ENCODE data around the gene ING2. TPM values are rescaled to one million over a fixed set of nuclear protein-coding genes. Genes with fewer than 3 reads are reported as not detected.

Gene ING2
- total RNA-seq, 4 donors from 2014 or later = 8.1 to 19.3 (median 16.6) TPM

GRCh38 chr4:183540410-183541009, 35.7 kb downstream of the ING2 start:
- Histone ChIP-seq H3K4me3 (peak overlapping the region in 2 of 4 donors; percentile 9 to 25), H3K9me3 (peaks cover 0 to 13% (median 0%) of the 10 kb centered on the region in 3 donors), H3K27me3 (peaks cover 0 to 6% (median 0%) of the 10 kb centered on the region in 4 donors), H3K4me1 (peaks cover 0 to 31% (median 16%) of the 10 kb centered on the region in 3 donors), H3K36me3 (no peaks in the 10 kb centered on the region), H3K27ac (peak overlapping the region; percentile 21 to 68 (median 54))
- DNase-seq = no peak
- intact Hi-C loops (cut with DNase I) = no loop called here
- no peak for TF ChIP-seq POLR2A (IDR thresholded peaks at IDR 0.05)
- TF ChIP-seq CTCF (IDR thresholded peaks at IDR 0.05) = no peak
- 24 to 42% methylated on average over 13 of the region's 13 CpGs for WGBS, 2 donors

- TF ChIP-seq CTCF (IDR thresholded peaks at IDR 0.05) (no peak), POLR2A (IDR thresholded peaks at IDR 0.05) (no peak)
- Histone ChIP-seq H3K9me3 (peaks cover 0 to 13% (median 0%) of the 10 kb centered on the region in 3 donors), H3K36me3 (no peaks in the 10 kb centered on the region), H3K4me1 (peaks cover 0 to 31% (median 16%) of the 10 kb centered on the region in 3 donors), H3K4me3 (peak overlapping the region in 2 of 4 donors; percentile 9 to 25), H3K27ac (peak overlapping the region; percentile 21 to 75 (median 54)), H3K27me3 (peaks cover 0 to 6% (median 0%) of the 10 kb centered on the region in 4 donors)
- intact Hi-C loops (cut with DNase I) = no loop called here
- no peak for DNase-seq
- WGBS, 2 donors = 24 to 37% methylated on average over 13 of the region's 13 CpGs
These were observed 36.3 kb downstream of the ING2 start for GRCh38 chr4:183541010-183541751.

GRCh38 chr4:183541752-183542040, 36.8 kb downstream of the ING2 start:
- DNase-seq = no peak
- Histone ChIP-seq H3K27me3 (peaks cover 0 to 4% (median 0%) of the 10 kb centered on the region in 4 donors), H3K36me3 (no peaks in the 10 kb centered on the region), H3K27ac (peak overlapping the region; percentile 21 to 75 (median 46)), H3K4me1 (peaks cover 0 to 31% (median 16%) of the 10 kb centered on the region in 3 donors), H3K4me3 (no peak overlapping the region), H3K9me3 (peaks cover 0 to 13% (median 0%) of the 10 kb centered on the region in 3 donors)
- TF ChIP-seq POLR2A (IDR thresholded peaks at IDR 0.05) (no peak), CTCF (IDR thresholded peaks at IDR 0.05) (no peak)
- intact Hi-C loops (cut with DNase I) = no loop called here
- 64% methylated on average over 3 of the region's 3 CpGs; no CpG with 5 or more reads in 1 of the 2 donors for WGBS, 2 donors

- Histone ChIP-seq H3K36me3 (no peaks in the 10 kb centered on the region), H3K27ac (peak overlapping the region in 2 of 4 donors; percentile 42 to 49), H3K4me1 (peaks cover 0 to 31% (median 16%) of the 10 kb centered on the region in 3 donors), H3K4me3 (no peak overlapping the region), H3K9me3 (peaks cover 0 to 13% (median 0%) of the 10 kb centered on the region in 3 donors), H3K27me3 (no peaks in the 10 kb centered on the region)
- WGBS, 2 donors = 51 to 63% methylated on average over 2 of the region's 2 CpGs
- TF ChIP-seq CTCF (IDR thresholded peaks at IDR 0.05) (no peak), POLR2A (IDR thresholded peaks at IDR 0.05) (no peak)
- intact Hi-C loops (cut with DNase I) = no loop called here
- no peak for DNase-seq
These were observed 38.6 kb downstream of the ING2 start for GRCh38 chr4:183543435-183543834.

- no peak for DNase-seq
These were observed 39.3 kb downstream of the ING2 start for GRCh38 chr4:183544109-183544508.

More at GRCh38 chr4:183544109-183544508, 39.3 kb downstream of the ING2 start:
- TF ChIP-seq CTCF (IDR thresholded peaks at IDR 0.05) (no peak), POLR2A (IDR thresholded peaks at IDR 0.05) (no peak)
- 63 to 78% methylated on average over 5 of the region's 5 CpGs for WGBS, 2 donors
- H3K27me3 ChIP-seq = no peaks in the 10 kb centered on the region
- H3K9me3 ChIP-seq = peaks cover 0 to 13% (median 0%) of the 10 kb centered on the region in 3 donors
- H3K4me3 ChIP-seq = no peak overlapping the region
- H3K27ac ChIP-seq = peak overlapping the region in 1 of 4 donors; percentile 33
- peaks cover 0 to 31% (median 16%) of the 10 kb centered on the region in 3 donors for H3K4me1 ChIP-seq
- H3K36me3 ChIP-seq = no peaks in the 10 kb centered on the region
- intact Hi-C loops (cut with DNase I) = no loop called here
